C4-2B (cell line): ENCODE measurements around the gene PDE4D.

Experiments
- ZFX ChIP-seq: fragments of 450-650 bp; IDR thresholded peaks from 2 replicates; pipeline ENCODE4 v1.6.1; 2017
- TF ChIP-seq, protein P1 (sequence below): fragments of 450-650 bp; conservative IDR thresholded peaks from 2 replicates; pipeline ENCODE4 v1.5.1; 2017; ENCODE audit warnings: mild to moderate bottlenecking

GRCh38 chr5:59785676-59786333, 107.7 kb downstream of the PDE4D start:
- TF ChIP-seq, protein P1, sequence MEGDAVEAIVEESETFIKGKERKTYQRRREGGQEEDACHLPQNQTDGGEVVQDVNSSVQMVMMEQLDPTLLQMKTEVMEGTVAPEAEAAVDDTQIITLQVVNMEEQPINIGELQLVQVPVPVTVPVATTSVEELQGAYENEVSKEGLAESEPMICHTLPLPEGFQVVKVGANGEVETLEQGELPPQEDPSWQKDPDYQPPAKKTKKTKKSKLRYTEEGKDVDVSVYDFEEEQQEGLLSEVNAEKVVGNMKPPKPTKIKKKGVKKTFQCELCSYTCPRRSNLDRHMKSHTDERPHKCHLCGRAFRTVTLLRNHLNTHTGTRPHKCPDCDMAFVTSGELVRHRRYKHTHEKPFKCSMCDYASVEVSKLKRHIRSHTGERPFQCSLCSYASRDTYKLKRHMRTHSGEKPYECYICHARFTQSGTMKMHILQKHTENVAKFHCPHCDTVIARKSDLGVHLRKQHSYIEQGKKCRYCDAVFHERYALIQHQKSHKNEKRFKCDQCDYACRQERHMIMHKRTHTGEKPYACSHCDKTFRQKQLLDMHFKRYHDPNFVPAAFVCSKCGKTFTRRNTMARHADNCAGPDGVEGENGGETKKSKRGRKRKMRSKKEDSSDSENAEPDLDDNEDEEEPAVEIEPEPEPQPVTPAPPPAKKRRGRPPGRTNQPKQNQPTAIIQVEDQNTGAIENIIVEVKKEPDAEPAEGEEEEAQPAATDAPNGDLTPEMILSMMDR = no peak
- no peak for TF ChIP-seq ZFX
